ENCODE measurements around the gene PCNX3. TPM values are rescaled to one million over a fixed set of nuclear protein-coding genes. Genes with fewer than 3 reads are reported as not detected.

The PCNX3 gene
- total RNA-seq, 2 donors from 2014 or later: 48.1 to 57.3 TPM

- peak within 1 kb of the TSS; percentile 40 for H3K27ac ChIP-seq (ENCODE audit: low read depth, low read length)
- H3K9me3 ChIP-seq (ENCODE audit: control insufficient read depth, low read length): no peaks in the 10 kb centered on the region
- TF ChIP-seq CTCF (conservative IDR thresholded peaks at IDR 0.05): no peak
- Mint-ChIP-seq H3K9me3 (no peaks in the 10 kb centered on the region), H3K27me3 (ENCODE audit: insufficient read depth) (peaks cover 26% of the 10 kb centered on the region), H3K27ac (peak within 1 kb of the TSS; percentile 76), H3K4me3 (peak within 1 kb of the TSS; percentile 97), H3K36me3 (ENCODE audit: low read depth) (peaks cover 11% of the 10 kb centered on the region), H3K4me1 (peaks cover 35% of the 10 kb centered on the region)
- no peak within 1 kb of the TSS for H3K9ac ChIP-seq (ENCODE audit: extremely low read depth, low read length, poor library complexity, severe bottlenecking)
- H3K36me3 ChIP-seq (ENCODE audit: control insufficient read depth, insufficient read depth, low read length): no peaks in the 10 kb centered on the region
- H3K4me1 ChIP-seq (ENCODE audit: control insufficient read depth, insufficient read depth, low read length): peaks cover 10% of the 10 kb centered on the region
- H3K4me3 ChIP-seq (ENCODE audit: low read length): peak within 1 kb of the TSS; percentile 88
- H3K27me3 ChIP-seq (ENCODE audit: control insufficient read depth, insufficient read depth, low read length, poor library complexity, severe bottlenecking): peaks cover 25% of the 10 kb centered on the region
- peak; percentile 94 for DNase-seq
- WGBS, 2 experiments (ENCODE audit: insufficient coverage in 1 of 2, insufficient read length in 1 of 2): 1% methylated on average over 34 to 86 of the region's 86 CpGs
These were observed 43.1 kb upstream of the PCNX3 start, which contains the start of gene FAM89B for GRCh38 chr11:65572356-65573051. TSS of gene FAM89B (plus strand) at chr11:65572538. CDS start at chr11:65572670, 132 bp downstream.

GRCh38 chr11:65573391-65574079 is 42.0 kb upstream of the PCNX3 start:
- Mint-ChIP-seq H3K4me1 (peaks cover 39% of the 10 kb centered on the region), H3K9me3 (no peaks in the 10 kb centered on the region), H3K27ac (no peak overlapping the region), H3K4me3 (peak overlapping the region; percentile 97), H3K27me3 (ENCODE audit: insufficient read depth) (peaks cover 37% of the 10 kb centered on the region), H3K36me3 (ENCODE audit: low read depth) (peaks cover 7% of the 10 kb centered on the region)
- Histone ChIP-seq H3K27ac (ENCODE audit: low read depth, low read length) (no peak overlapping the region), H3K4me3 (ENCODE audit: low read length) (peak overlapping the region; percentile 83), H3K9me3 (ENCODE audit: control insufficient read depth, low read length) (no peaks in the 10 kb centered on the region), H3K36me3 (ENCODE audit: control insufficient read depth, insufficient read depth, low read length) (no peaks in the 10 kb centered on the region), H3K27me3 (ENCODE audit: control insufficient read depth, insufficient read depth, low read length, poor library complexity, severe bottlenecking) (peaks cover 25% of the 10 kb centered on the region), H3K9ac (ENCODE audit: extremely low read depth, low read length, poor library complexity, severe bottlenecking) (no peak overlapping the region), H3K4me1 (ENCODE audit: control insufficient read depth, insufficient read depth, low read length) (peaks cover 10% of the 10 kb centered on the region)
- DNase-seq: no peak
- no peak for TF ChIP-seq CTCF (conservative IDR thresholded peaks at IDR 0.05)
- WGBS, 2 experiments (ENCODE audit: insufficient coverage in 1 of 2, insufficient read length in 1 of 2): 83 to 89% methylated on average over 11 to 22 of the region's 22 CpGs

GRCh38 chr11:65574109-65574810 is 41.3 kb upstream of the PCNX3 start:
- H3K27me3 Mint-ChIP-seq (ENCODE audit: insufficient read depth): peaks cover 44% of the 10 kb centered on the region
- H3K9me3 Mint-ChIP-seq: no peaks in the 10 kb centered on the region
- peaks cover 34% of the 10 kb centered on the region for H3K4me1 Mint-ChIP-seq
- no peak overlapping the region for H3K27ac Mint-ChIP-seq
- Histone ChIP-seq H3K4me3 (ENCODE audit: low read length) (peak overlapping the region; percentile 74), H3K36me3 (ENCODE audit: control insufficient read depth, insufficient read depth, low read length) (no peaks in the 10 kb centered on the region), H3K27me3 (ENCODE audit: control insufficient read depth, insufficient read depth, low read length, poor library complexity, severe bottlenecking) (peaks cover 25% of the 10 kb centered on the region), H3K9ac (ENCODE audit: extremely low read depth, low read length, poor library complexity, severe bottlenecking) (no peak overlapping the region), H3K4me1 (ENCODE audit: control insufficient read depth, insufficient read depth, low read length) (peaks cover 10% of the 10 kb centered on the region), H3K27ac (ENCODE audit: low read depth, low read length) (no peak overlapping the region), H3K9me3 (ENCODE audit: control insufficient read depth, low read length) (no peaks in the 10 kb centered on the region)
- peak overlapping the region; percentile 97 for H3K4me3 Mint-ChIP-seq
- 0 to 1% methylated on average over 17 to 67 of the region's 67 CpGs for WGBS, 2 experiments (ENCODE audit: insufficient coverage in 1 of 2, insufficient read length in 1 of 2)
- DNase-seq: peak; percentile 97
- peak; percentile 98 for TF ChIP-seq CTCF (conservative IDR thresholded peaks at IDR 0.05)
- H3K36me3 Mint-ChIP-seq (ENCODE audit: low read depth): peaks cover 4% of the 10 kb centered on the region

Measured in endodermal cell (in vitro differentiated cells).